Lower lobe of right lung (tissue), 2 donors: ENCODE results near the gene TBX2. TPM values are rescaled to one million over a fixed set of nuclear protein-coding genes. Genes with fewer than 3 reads are reported as not detected.

ENCODE experiments used
- ATAC-seq, 2 donors: fragments of 200-7000 bp; cut with Tn5 transposase; one replicate each; pipeline ENCODE4 v1.9.1; 2020 to 2022; ENCODE audit warnings: mild to moderate bottlenecking in 2 of 2, moderate library complexity in 2 of 2
- DNase-seq: peaks from one replicate; pipeline ENCODE4 v3.0.0-alpha.2; 2020
- H3K27ac ChIP-seq: fragments of 200-600 bp; one replicate; pipeline ENCODE4 v1.8.0; 2022
- H3K27me3 ChIP-seq: fragments of 200-600 bp; one replicate; pipeline ENCODE4 v1.8.0; 2022; ENCODE audit warnings: low read depth
- H3K36me3 ChIP-seq: fragments of 200-600 bp; one replicate; pipeline ENCODE4 v1.8.0; 2022; ENCODE audit warnings: mild to moderate bottlenecking
- H3K4me1 ChIP-seq: fragments of 200-600 bp; one replicate; pipeline ENCODE4 v1.8.0; 2022
- H3K4me3 ChIP-seq: fragments of 200-600 bp; one replicate; pipeline ENCODE4 v1.8.0; 2022; ENCODE audit warnings: mild to moderate bottlenecking
- H3K9me3 ChIP-seq: fragments of 200-600 bp; one replicate; pipeline ENCODE4 v1.8.0; 2022
- intact Hi-C: fragments of 100-400 bp; cut with DNase I; formaldehyde crosslinking; loops from one replicate; pipeline ENCODE4 v1.11.0; 2022
- total RNA-seq: library from RNA; stranded (reverse); fragmentation: NEBNext Ultra II Directional; extraction: Animal tissue kit (Norgen Biotek cat#: 25700); gene quantifications from one replicate; pipeline ENCODE4 v1.2.1, GENCODE V29; 2021
- TF ChIP-seq, protein P1 (sequence below): fragments of 200-600 bp; IDR thresholded peaks from one replicate; pipeline ENCODE4 v1.8.0; 2022; ENCODE audit warnings: antibody characterized with exemption, mild to moderate bottlenecking
- donor health status: DM: no; HTN: yes; CAD: no; lungs with severe emphysema.

The TBX2 gene
- total RNA-seq, 1 donor from 2014 or later, result 83.3 TPM

DNA sequence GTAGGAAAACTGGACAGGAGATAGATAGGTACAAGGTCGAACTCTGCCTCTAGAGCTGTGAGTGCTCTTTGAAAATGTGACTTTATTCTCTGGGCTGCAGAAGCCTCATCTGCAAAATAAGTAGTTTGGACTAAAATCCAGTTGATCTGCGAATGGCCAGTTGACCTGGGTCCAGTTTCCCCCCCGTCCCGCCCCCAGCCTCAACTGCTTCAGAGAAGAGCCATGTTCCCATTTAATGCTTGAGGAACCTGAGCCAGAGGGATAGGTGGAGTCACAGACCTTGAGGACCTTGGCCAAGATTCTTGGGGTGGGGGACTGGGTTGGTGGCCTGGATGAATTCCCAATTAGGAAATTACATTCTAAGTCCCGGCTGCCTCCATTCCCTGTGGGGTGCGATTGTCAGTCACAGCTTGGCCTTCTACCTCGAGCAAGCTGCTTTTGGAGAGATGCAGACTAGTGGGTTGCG is 14.1 kb downstream of the TBX2 start:
- no peaks in the 10 kb centered on the region for H3K36me3 ChIP-seq
- H3K27ac ChIP-seq, result peak overlapping the region; percentile 89
- intact Hi-C loops, result no loop called here
- ATAC-seq (no peak), DNase-seq (no peak)
- H3K27me3 ChIP-seq, result peaks cover 22% of the 10 kb centered on the region
- peaks cover 41% of the 10 kb centered on the region for H3K4me1 ChIP-seq
- H3K4me3 ChIP-seq, result peak overlapping the region; percentile 67
- no peaks in the 10 kb centered on the region for H3K9me3 ChIP-seq
- TF ChIP-seq, protein P1, sequence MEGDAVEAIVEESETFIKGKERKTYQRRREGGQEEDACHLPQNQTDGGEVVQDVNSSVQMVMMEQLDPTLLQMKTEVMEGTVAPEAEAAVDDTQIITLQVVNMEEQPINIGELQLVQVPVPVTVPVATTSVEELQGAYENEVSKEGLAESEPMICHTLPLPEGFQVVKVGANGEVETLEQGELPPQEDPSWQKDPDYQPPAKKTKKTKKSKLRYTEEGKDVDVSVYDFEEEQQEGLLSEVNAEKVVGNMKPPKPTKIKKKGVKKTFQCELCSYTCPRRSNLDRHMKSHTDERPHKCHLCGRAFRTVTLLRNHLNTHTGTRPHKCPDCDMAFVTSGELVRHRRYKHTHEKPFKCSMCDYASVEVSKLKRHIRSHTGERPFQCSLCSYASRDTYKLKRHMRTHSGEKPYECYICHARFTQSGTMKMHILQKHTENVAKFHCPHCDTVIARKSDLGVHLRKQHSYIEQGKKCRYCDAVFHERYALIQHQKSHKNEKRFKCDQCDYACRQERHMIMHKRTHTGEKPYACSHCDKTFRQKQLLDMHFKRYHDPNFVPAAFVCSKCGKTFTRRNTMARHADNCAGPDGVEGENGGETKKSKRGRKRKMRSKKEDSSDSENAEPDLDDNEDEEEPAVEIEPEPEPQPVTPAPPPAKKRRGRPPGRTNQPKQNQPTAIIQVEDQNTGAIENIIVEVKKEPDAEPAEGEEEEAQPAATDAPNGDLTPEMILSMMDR, result no peak

DNA sequence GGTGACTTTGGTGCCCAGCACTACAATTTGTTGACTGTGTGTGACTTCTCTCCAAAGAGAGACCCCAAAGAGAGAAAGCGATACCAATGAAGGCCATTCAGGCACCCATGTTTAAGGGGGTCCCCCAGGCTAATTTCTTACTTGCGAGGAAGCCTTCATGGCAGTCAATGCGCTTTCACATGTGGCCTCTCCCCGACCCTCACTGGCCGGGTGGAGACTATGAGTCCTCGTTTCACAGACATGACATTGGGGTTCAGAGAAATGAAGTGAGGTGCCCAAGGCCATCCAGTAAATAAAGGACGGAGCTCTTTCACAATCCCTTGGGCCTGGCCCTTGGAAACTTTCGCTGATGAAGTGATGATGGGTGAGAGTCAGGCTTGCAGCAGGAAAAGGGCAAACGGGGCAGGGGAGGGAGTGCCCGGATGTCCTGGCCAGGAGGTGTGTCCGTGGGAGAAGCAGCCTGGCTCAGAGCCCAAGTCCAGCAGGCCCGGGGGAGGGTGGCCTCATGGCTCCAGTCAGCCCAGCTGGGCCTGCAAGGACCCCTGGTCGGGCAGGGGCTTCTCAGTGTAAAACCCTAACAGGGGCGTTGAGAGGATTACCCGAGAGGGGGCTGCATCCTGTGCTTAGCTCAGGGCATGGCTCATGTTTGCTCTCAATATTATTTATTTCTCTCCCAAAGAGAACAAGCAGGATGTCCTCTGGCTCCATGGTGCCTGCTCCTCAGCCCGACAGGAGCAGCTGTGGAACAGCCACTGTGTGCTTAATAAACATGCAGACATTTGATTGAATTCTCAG is 14.7 kb downstream of the TBX2 start:
- intact Hi-C loops, result no loop called here
- TF ChIP-seq, protein P1, result no peak
- Histone ChIP-seq H3K36me3 (no peaks in the 10 kb centered on the region), H3K27me3 (peaks cover 16% of the 10 kb centered on the region), H3K27ac (peak overlapping the region; percentile 89), H3K9me3 (no peaks in the 10 kb centered on the region), H3K4me1 (peaks cover 35% of the 10 kb centered on the region), H3K4me3 (peak overlapping the region; percentile 67)
- DNase-seq, result peak; percentile 67
- no peak for ATAC-seq

DNA sequence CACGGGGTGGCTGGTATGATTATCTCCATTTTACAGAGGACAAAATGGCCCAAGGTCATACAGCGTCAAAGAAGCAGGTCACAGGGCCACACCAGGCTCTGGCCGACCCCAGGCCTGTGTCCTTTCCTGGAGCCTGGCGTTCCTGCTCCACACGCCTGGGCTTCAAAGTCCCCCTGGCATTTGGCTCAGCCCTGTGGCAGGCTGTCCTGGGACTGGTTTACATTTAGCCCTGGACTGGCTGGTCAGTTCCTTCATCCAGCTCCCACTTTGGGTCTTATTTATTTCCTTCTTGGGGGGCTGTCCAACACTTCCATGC is 15.3 kb downstream of the TBX2 start:
- H3K36me3 ChIP-seq, result no peaks in the 10 kb centered on the region
- peak overlapping the region; percentile 89 for H3K27ac ChIP-seq
- DNase-seq (no peak), ATAC-seq (no peak)
- H3K4me3 ChIP-seq, result no peak overlapping the region
- H3K27me3 ChIP-seq, result peaks cover 13% of the 10 kb centered on the region
- TF ChIP-seq, protein P1, result no peak
- intact Hi-C loops, result no loop called here
- H3K9me3 ChIP-seq, result no peaks in the 10 kb centered on the region
- H3K4me1 ChIP-seq, result peaks cover 32% of the 10 kb centered on the region

DNA sequence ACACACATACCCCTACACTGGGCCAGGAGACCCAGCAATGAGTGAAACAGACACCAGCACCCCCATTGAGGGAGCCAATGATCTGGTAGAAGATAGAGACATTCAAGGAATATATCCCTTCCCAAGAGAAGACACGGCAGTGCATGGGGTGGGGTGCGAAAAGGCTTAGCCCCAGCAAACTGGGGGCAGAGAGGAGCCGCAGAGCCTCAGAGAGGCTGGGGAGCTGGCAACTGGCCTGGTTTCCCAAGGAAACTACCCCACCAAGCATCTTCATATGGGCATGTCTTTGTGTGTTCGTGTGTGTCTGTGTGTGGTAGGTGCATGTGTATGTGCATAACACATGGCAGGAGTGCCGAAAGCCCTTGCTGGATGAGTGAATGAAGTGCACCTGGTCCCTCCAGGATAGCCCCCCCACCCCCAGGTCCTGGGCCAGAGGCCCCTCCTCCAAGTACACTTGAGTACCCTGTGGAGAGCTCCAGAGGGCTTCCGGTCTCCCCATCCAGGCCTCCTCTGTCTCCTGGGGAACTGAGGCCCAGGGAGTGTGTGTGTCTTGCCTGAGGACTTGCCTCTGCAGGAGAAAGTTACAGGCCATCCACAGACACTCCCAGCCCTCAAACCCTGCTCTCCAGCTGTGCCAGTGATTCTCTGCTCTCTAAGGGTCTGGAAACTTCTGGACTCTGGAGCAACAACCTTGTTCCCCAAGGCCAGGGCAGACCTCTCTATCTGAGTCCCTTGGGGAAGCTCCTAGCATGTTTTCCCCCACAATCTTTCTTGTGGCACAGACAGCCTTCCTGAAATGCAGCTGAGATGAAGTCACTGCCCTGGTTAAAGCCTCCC is 15.9 kb downstream of the TBX2 start:
- Histone ChIP-seq H3K27ac (peak overlapping the region; percentile 89), H3K9me3 (no peaks in the 10 kb centered on the region), H3K4me3 (no peak overlapping the region), H3K36me3 (no peaks in the 10 kb centered on the region), H3K27me3 (peaks cover 6% of the 10 kb centered on the region), H3K4me1 (peaks cover 25% of the 10 kb centered on the region)
- TF ChIP-seq, protein P1, result no peak
- no peak for ATAC-seq
- intact Hi-C loops, result no loop called here
- no peak for DNase-seq

DNA sequence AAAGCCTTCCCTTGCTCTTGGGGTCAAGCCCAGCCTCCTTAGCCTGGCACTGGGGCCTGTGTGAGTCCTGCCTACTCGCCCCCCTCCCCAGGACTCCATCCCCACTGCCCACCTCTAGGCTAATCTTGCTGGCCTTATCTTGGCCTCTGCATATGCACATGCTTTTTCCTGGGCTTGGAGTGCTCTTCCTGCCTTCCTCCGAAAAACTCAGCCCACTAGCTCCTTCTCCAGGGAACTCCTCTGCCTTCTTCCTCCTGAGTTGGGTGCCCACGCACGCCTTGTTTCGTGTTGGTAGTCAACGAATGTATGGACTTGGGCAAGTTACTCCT is 16.5 kb downstream of the TBX2 start:
- ATAC-seq (no peak), DNase-seq (no peak)
- intact Hi-C loops, result no loop called here
- Histone ChIP-seq H3K27me3 (peaks cover 6% of the 10 kb centered on the region), H3K27ac (peak overlapping the region; percentile 89), H3K9me3 (no peaks in the 10 kb centered on the region), H3K4me3 (peak overlapping the region; percentile 9), H3K4me1 (peaks cover 21% of the 10 kb centered on the region), H3K36me3 (no peaks in the 10 kb centered on the region)
- TF ChIP-seq, protein P1, result no peak
